Prostate gland (tissue), 2 donors: ENCODE results near the gene FAM184A. TPM values are rescaled to one million over a fixed set of nuclear protein-coding genes. Genes with fewer than 3 reads are reported as not detected.

Source experiments
- DNase-seq: peaks from one replicate; pipeline ENCODE4 v3.0.0-alpha.2; 2019; ENCODE audit warnings: low spot score
- H3K27ac ChIP-seq, 2 donors: fragments of 200-600 bp; sonication (generic); 2 replicates each; pipeline ENCODE4 v1.5.1; 2017 to 2019
- H3K27me3 ChIP-seq: fragments of 200-600 bp; sonication (generic); replicated peaks from 2 replicates; pipeline ENCODE4 v1.5.1; 2019; ENCODE audit not compliant: insufficient read depth
- H3K36me3 ChIP-seq, 2 donors: fragments of 200-600 bp; sonication (generic); 1 replicate in 1 of 2; 2 replicates in 1 of 2; pipeline versions ENCODE4 v1.5.1 to v1.8.1; 2017 to 2019
- H3K4me1 ChIP-seq: fragments of 200-600 bp; sonication (generic); replicated peaks from 2 replicates; pipeline ENCODE4 v1.5.1; 2019
- H3K4me3 ChIP-seq, 2 donors: fragments of 200-600 bp; sonication (generic); 2 replicates each; pipeline ENCODE4 v1.5.1; 2017 to 2019
- H3K9me3 ChIP-seq: fragments of 200-600 bp; sonication (generic); 2 replicates; pipeline ENCODE4 v1.5.1; 2017
- CTCF ChIP-seq, 4 experiments: fragments of 200-600 bp in 2 of 4; fragments of 450-650 bp in 2 of 4; sonication (generic) in 2 of 4; IDR thresholded peaks; 1 replicate in 3 of 4; 2 replicates in 1 of 4; pipeline ENCODE4 v1.5.1; 2016 to 2019; ENCODE audit warnings: antibody characterized with exemption in 4 of 4, mild to moderate bottlenecking in 2 of 4, moderate library complexity in 2 of 4
- POLR2A ChIP-seq: fragments of 450-650 bp; IDR thresholded peaks from one replicate; pipeline ENCODE4 v1.6.1; 2016; ENCODE audit warnings: antibody characterized with exemption, mild to moderate bottlenecking
- POLR2AphosphoS5 ChIP-seq: sonication (generic); formaldehyde crosslinking; IDR thresholded peaks from one replicate; pipeline ENCODE4 v1.6.1; 2017; ENCODE audit warnings: antibody characterized with exemption
- WGBS: methylation state at CpG from one replicate; pipeline ENCODE4 v1.1.5; 2018; 5-methylcytosine and 5-hydroxymethylcytosine counted together
- intact Hi-C: fragments of 100-400 bp; cut with DNase I; formaldehyde crosslinking; loops from one replicate; pipeline ENCODE4 v1.14.2; 2022
- total RNA-seq, 2 donors: library from RNA; depleted of rRNA; stranded (reverse); fragments of >200 nt; gene quantifications; one replicate each; pipeline ENCODE4 v1.1.0, GENCODE V29; 2016

FAM184A gene
- total RNA-seq, 2 donors from 2014 or later, result 3.6 to 7.6 TPM

- Histone ChIP-seq H3K4me3 (no peak overlapping the region), H3K9me3 (no peaks in the 10 kb centered on the region), H3K4me1 (no peaks in the 10 kb centered on the region), H3K27me3 (no peaks in the 10 kb centered on the region), H3K36me3 (no peaks in the 10 kb centered on the region), H3K27ac (no peak overlapping the region)
- DNase-seq, result no peak
- intact Hi-C loops, result no loop called here
- TF ChIP-seq POLR2A (no peak), POLR2AphosphoS5 (no peak), CTCF (IDR thresholded peaks at IDR 0.05) (no peak)
- 77% methylated on average over 2 of the region's 2 CpGs for WGBS
Observed at GRCh38 chr6:119028091-119028490, 50.4 kb downstream of the FAM184A start.

GRCh38 chr6:119027465-119027864 is 51.0 kb downstream of the FAM184A start:
- Histone ChIP-seq H3K4me1 (no peaks in the 10 kb centered on the region), H3K9me3 (no peaks in the 10 kb centered on the region), H3K27ac (no peak overlapping the region), H3K4me3 (no peak overlapping the region), H3K27me3 (no peaks in the 10 kb centered on the region), H3K36me3 (no peaks in the 10 kb centered on the region)
- TF ChIP-seq POLR2A, result no peak
- no peak for TF ChIP-seq CTCF (IDR thresholded peaks at IDR 0.05)
- TF ChIP-seq POLR2AphosphoS5, result no peak
- DNase-seq, result no peak
- WGBS, result 49% methylated on average over 3 of the region's 3 CpGs
- intact Hi-C loops, result no loop called here

- DNase-seq, result no peak
- Histone ChIP-seq H3K9me3 (no peaks in the 10 kb centered on the region), H3K27me3 (no peaks in the 10 kb centered on the region), H3K4me3 (no peak overlapping the region), H3K4me1 (no peaks in the 10 kb centered on the region), H3K36me3 (no peaks in the 10 kb centered on the region), H3K27ac (no peak overlapping the region)
- WGBS, result 88% methylated on average over 3 of the region's 3 CpGs
- no peak for TF ChIP-seq POLR2AphosphoS5
- no peak for TF ChIP-seq POLR2A
- TF ChIP-seq CTCF (IDR thresholded peaks at IDR 0.05), result no peak
- intact Hi-C loops, result no loop called here
Observed at GRCh38 chr6:119026822-119027221, 51.6 kb downstream of the FAM184A start.

- no peak for DNase-seq
- intact Hi-C loops, result no loop called here
- Histone ChIP-seq H3K36me3 (no peaks in the 10 kb centered on the region), H3K27ac (no peak overlapping the region), H3K9me3 (no peaks in the 10 kb centered on the region), H3K4me3 (no peak overlapping the region), H3K4me1 (no peaks in the 10 kb centered on the region), H3K27me3 (no peaks in the 10 kb centered on the region)
- TF ChIP-seq CTCF (IDR thresholded peaks at IDR 0.05), result no peak
- TF ChIP-seq POLR2AphosphoS5, result no peak
- TF ChIP-seq POLR2A, result no peak
- 86% methylated on average over 2 of the region's 2 CpGs for WGBS
Observed at GRCh38 chr6:119025793-119026192, 52.7 kb downstream of the FAM184A start.

- Histone ChIP-seq H3K4me3 (no peak overlapping the region), H3K4me1 (no peaks in the 10 kb centered on the region), H3K27ac (no peak overlapping the region), H3K9me3 (no peaks in the 10 kb centered on the region), H3K36me3 (no peaks in the 10 kb centered on the region), H3K27me3 (no peaks in the 10 kb centered on the region)
- no peak for TF ChIP-seq POLR2A
- TF ChIP-seq CTCF (IDR thresholded peaks at IDR 0.05), result no peak
- TF ChIP-seq POLR2AphosphoS5, result no peak
- DNase-seq, result no peak
- intact Hi-C loops, result no loop called here
- 79% methylated on average over 6 of the region's 6 CpGs for WGBS
Observed at GRCh38 chr6:119024111-119024510, 54.4 kb downstream of the FAM184A start.
